GM18502 (cell line): ENCODE measurements around the gene CEP128.

Source experiments
- ATAC-seq: cut with Tn5 transposase; IDR thresholded peaks from one replicate; pipeline ENCODE4 v1.9.1; 2021; ENCODE audit warnings: mild to moderate bottlenecking; ENCODE audit not compliant: unreplicated experiment, poor library complexity

Gene CEP128

DNA sequence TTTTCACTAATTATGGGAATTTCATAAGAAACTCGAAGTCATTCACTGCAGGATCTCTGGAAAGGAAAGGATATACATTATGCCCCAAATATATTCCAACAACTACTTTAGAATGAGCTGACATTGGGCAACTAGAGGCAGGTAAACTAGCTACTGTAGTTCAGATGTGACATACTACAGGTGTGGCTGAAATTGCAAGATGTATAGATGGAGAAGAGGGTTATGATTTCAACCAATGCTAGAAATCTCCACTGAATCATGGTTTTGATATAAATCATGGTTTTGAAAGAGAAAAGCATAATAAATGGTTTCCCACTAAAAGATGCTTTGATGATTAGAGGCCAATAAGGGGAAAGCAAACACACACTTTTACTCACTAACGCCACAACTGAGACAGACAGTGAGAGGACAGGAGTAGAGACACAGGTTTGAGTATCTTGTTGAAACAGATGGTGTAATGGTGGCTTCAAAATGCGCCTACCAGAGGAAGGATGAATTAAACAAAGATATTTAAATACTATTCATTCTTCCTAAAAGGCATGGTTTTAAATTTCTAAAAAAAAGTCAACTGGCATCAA lies 434.2 kb downstream of the CEP128 start:
- no peak for ATAC-seq

DNA sequence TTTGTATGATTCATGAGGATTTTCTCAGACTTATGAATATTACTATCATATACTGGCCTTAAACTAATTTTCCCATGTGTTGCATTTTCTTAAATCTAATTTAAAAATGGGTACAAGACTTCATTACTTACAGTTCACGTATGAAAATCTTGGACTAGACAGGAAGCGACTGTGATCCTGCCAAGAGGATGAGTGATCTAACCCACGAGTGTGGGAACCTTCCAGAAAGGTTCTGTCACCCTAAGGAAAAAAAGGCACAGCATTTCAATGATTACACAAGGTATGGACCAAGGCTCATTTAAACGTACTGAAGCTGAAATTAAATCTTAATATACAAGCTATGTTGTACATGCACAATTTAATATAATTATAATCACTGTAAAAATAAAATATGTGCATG lies 436.8 kb downstream of the CEP128 start:
- no peak for ATAC-seq

DNA sequence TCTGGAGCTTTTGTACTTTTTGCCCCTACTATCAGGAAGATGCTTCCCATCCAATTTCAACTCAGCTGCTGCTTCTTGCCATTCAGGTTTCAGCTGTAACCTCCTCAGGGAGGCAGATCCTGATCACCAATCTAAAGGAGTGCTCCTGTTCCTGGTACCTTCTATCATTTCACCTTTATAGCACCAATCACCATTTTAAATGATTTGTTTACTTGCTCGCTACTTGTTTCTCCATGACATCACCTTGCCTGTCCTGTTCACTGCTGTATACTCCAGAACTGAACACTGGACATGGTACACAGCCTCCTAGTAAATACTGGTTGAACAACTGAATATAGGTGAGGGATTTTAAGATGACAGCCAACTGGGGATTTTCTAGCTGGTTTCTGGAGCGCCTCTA lies 443.0 kb downstream of the CEP128 start:
- no peak for ATAC-seq

DNA sequence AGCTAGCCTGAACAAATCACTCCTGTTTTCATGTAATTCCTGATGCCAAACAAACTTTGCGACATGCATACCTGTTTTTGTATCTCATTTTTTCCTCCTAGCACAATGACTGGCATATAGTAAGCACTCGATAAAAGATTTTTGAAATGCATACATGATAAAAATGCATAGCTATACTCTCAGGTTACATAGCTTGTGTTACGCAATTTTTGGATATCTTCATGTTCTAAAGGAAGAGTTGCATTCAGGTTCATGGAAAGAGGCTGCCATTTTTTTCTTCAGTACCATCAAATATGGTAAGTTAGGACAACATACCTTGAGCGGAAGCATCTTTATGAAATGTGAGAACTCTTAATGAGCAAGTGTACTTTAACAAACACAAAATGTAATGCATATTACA lies 445.4 kb downstream of the CEP128 start:
- ATAC-seq, result no peak

DNA sequence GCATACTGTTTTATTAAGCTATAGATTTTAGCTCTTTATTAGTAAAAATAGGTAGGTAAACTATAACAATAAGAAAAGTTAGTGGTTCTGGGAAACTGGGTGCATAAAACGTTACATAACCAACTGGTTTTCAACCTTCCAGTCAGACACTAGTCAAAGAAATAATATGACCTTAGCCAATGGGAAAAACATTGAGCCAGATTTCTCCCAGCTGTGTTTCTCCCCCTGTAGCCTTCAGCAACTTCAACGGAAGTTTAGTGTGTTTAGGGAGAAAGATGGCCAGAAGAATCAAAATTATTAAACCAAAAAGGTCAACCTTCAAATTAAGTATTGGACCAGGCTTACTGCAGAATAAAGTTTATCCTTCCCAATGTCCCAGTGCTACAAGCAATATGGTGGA lies 446.8 kb downstream of the CEP128 start:
- no peak for ATAC-seq

DNA sequence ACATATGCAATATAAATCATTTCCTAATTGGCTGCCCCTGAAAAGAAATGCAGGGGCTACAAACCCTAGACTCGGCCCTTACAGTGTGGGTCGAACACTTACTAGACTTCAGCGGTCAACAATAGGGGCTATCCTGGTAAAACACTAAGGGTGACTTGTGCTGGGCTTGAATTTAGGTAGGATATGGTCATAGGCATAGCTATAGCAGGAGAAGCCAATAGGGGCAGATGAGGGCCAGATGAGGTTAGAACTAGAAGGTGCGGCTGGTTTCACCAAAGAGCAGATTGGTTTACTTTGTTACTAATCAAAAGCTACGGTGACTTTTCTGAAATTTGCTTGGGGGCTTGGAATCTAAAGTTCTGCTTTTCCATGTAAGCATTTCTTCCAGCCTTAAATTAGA lies 447.9 kb downstream of the CEP128 start:
- no peak for ATAC-seq

DNA sequence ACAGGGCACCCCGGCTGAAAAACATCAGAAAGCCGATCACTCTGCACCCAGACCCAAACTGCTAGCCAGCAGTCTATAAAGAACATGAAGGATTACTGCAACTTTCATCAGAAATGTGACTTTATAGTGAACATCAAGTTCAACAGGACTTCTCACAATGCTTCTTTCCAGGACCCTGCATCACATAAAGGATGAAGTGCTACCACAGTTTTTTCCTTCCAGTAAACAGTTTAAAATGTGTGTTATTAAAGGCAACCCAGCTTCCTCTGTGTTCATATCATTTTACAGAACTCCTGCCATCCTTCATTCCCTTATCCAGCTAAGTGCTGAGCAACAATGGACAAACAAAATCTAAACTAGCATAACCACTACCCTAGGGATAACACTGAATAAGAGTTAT lies 449.9 kb downstream of the CEP128 start:
- no peak for ATAC-seq

DNA sequence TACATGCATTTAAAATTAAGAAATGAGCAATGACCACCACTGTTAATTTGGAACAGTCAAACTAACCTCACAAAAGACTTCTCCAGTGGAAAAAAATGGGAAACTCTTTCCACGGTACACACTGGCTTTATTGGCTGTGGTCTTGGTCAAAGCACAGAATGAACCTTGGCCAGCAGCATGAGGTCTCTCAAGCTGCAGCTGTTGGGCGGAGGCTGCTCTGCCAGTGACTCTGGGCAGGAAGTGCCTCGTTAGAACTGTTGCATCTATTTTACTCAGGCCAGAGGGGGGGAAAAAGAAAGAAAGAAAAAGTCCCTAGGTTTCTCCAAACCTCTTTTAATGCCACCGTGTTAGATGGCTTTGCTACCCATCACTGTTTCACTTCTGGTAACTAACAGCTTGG lies 450.4 kb downstream of the CEP128 start:
- ATAC-seq, result peak; percentile 86

DNA sequence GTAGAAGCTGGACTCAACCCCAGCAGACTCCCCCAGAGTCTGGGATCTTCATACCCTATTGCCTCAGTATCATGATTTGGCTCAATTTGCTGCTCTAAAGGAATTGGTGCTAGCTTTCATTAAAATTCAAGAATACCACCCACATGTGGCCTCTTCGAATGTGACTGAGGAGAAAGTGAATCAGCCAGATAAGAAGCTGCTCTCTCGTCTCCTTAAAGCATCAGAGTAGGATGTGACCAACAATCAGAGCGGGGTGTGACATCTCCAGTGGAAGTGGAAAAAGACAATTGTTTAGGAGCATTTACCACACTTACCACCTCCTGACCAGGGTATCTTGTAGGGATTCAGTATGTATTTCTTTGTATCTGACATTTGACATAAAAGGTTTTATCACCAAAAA lies 452.0 kb downstream of the CEP128 start:
- ATAC-seq, result no peak

DNA sequence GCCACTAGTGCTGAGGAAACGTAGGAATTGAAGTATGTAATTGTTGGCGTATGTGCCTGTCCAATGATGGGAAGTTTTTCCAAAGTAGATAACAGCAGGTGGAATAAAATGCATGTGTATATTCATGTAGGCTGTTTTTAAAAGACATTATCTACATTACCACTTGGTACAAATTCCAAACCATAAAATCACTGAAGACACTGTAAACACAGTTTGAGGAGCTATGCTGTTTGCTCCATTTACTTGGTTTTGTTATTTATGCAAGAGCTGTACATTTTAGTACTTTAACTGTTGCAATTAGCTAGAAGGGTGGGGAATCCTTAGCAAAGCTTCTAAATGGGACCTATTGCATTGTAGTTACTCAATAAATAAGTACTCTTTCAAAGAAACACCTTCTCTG lies 455.8 kb downstream of the CEP128 start:
- no peak for ATAC-seq

DNA sequence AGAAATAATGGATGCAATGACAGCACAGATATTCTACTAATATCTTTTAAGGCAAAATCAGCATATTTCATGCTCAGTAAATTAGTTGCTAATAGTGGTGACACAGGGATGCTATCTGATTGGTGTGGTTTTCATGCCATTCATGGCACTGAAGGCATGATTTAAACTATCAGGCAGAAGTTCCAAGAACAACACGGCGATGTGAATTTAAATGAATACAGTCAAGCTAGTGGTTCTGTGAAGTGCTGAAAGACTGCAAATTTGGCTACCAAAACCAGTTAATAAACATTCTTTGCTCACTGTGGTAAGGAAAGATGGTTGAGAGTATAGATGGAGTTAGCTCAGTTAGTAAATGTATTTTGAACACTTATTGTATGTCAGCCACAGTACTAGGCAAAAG lies 458.2 kb downstream of the CEP128 start:
- no peak for ATAC-seq

DNA sequence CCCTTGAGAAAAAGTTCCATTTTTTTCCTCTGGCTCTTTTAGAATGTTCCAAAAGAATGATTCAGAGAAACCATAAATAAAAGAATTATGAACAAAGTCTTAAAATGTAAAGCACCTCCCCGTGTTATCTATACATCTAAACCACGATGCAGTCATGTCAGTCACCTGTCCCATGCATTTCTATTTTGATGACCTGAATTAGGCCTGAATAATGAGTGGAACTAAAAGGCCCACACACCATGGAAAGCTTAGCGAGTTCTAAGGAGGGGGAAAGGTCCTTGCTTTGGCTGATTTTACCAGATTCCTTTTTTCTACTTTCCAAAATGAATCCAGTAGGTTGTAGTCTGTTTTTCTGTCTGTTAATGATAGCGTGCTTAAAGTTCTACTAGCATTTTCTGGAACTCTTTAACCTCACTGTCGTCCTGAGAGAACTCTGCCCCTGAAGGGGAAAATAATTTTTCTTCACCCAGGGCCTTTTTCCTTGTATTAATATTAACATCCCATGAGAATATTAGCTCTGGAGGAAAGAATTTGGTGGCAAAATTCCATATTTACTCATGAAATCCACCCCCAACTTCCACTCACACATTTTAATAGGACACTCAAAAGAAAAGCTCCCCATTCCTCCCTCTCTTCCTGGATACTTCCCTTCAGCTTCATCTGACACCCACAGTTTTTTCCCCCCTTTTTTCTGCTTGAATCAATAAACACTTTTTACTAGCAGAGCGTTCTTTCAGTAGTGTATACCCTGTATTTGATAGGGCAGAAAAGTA lies 464.0 kb downstream of the CEP128 start:
- ATAC-seq, result no peak

DNA sequence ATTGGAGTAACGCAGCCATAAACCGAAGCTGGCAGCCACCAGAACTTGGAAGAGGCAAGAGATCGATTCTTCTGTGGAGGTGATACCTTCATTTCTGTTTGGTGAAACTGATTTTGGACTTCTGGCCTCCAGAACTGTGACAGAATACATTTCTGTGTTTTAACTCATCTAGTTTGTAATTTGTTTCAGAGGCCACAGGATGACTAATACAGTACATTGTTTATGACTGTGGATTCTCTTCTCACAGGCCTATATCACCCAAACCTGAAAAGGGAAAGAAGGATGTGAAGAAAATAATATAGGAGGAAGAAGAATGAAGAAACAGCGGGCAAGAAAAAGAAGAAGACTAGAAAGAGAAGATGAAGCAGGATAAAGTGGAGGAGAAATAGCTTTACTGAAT lies 466.5 kb downstream of the CEP128 start:
- no peak for ATAC-seq

DNA sequence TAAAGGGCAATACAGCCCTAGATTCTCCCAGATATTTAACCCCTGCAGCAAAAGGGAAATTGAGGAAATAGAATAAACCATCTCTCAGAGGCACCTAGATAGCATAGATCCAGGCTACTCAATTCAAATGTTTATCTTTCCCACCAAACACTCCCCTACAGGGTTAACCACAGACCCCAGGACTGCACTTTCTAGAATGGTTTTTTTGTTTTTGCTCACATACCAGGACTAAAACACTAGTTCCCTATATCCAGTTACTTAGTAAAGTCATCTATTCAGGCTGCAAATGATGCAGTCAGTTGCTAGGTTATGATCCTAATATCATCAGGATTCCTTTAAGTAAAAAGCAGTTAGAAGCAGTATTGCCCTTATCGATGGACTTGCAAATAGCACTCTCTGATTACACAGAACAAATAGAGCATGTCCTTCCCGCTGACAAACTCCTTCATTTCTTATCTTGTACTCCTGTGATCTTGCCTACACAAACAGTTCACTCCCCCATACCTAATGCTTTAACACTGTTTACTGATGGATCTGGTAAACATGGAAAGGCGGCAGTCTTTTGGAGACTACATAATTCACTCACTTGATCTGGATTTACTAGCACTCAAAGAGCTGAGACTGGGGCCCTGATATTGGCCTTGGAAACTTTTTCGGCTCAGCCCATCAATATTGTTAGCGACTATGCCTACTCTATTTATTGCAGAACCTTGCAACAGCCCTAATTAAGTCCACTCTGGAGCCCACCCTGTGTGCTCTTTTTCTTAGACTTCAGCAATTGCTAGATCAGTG lies 473.0 kb downstream of the CEP128 start:
- no peak for ATAC-seq

DNA sequence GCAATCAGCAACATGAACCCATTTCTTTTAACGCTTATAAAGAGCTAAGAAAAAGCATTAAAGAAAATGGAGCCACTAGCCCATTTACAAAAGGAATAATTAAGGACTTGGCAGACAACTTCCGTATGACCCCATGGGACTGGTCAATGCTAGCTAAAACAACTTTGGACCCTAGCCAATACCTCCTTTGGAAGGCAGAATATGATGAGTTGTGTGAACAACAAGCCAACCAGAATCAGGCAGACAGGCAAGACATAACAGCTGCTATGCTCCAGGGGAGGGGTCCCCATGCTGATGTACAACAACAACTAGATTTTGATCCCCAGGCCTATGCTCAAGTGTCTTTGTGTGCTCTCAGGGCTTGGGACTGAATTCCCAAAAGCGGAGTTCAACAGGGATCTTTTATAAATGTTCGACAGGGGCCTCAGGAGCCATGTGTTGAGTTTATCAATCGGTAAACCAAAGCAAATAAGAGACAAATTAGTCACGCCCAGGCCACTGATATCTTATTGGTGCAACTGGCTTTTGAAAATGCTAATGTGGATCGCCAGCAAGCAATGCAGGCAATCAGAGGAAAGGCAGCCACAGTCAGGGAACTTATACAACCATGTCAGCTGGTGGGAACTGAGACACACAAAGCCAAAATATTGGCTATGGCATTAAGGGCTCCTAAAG lies 475.9 kb downstream of the CEP128 start:
- no peak for ATAC-seq

DNA sequence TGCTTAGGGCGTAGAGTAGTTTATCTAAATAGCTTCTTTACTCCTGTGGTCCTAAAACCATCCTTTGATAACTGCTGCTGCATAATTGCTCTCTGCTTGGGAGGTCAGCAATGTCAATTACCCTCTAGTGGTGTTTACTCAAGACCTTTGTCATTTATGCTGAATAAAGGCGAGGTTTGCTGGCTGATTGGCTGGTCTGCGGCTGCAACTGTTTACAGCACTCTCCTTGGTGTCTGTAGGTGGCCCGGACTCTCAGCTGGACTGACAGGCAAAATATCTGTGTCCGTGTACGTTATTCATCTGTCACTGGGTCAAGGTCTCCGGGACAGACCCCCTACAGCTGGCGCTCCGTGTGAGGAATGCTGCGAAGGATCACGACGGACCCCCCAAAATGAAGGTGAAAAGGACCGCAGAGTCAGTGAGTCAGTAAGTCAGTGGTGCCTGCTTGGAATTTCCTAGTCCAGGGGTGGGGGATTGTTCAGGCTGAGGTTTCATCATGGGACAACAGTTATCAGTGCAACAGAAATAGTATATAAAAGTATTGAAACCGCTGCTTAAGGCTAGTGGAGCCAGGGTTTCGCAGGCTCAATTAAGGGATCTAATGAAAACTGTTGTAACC lies 476.9 kb downstream of the CEP128 start:
- ATAC-seq, result no peak

DNA sequence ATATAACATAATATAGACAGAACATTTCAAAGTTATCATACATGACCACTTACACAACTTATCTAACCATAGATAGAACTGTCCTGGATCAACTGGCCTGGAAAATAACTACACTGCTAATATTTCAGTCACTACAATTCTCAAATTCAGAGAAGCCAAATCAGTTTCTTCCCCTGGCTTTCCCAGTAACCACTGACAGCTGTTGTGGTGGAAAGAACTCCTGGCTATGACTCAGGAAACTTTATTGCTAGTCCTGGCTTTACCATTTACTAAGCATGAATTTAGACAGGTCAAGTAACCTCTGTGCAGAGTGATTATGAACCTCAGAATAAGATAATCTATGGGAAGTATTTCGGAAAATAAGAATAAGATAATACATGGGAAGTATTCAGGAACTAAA lies 485.3 kb downstream of the CEP128 start:
- no peak for ATAC-seq

DNA sequence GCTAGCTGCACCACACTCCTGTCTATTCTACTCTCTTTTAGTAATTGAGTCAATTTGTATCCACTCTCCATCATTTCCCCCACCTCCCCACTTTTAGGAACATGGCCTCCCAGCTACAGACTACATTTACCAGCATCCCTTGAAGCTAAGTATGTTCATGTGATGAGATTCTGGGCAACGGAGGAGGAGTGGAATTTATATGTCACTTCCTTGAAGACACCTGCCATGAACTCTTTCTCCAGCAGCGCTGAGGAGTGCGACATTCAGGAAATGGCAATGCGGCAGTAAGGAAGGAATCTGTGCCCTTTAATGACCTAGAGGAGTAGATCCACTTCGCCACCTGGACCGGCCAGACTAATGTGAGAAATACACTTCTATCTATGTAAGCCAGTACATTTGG lies 486.5 kb downstream of the CEP128 start:
- no peak for ATAC-seq

DNA sequence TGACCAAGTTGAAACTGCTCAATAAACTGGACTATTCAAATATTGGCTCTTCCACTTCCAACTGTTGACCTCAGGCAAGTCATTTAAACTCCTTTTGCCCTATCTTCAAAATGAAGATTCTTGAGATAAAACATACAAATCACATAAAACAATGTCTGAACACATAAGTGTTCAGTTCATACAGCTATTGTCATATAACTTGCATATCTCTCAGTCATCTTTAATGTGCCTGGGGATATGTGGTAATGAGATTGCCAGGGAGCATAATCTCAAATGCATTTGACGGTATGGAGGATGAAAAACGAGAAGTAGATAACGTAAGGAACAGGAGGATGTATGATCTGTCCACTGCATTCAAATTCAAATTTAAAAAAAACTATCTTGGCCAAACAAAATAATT lies 493.3 kb downstream of the CEP128 start:
- no peak for ATAC-seq

DNA sequence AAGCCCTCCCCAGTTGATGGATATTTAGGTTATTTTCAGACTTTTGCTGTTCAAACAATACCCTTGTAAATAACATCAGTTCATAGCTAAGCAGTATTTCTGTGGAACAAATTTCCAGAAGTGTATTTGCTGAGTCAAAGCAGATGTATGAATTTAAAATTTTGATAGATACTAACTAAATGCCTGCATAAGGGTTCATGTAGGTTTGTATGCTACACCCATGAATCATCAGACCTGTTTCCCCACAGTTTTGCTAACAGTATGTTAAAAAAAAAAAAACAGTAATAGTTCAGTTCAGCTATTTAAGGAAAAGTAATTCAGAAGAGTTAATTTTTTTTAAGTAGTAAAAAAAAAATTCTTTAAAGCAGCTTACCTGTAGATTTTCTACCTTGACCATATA lies 494.1 kb downstream of the CEP128 start:
- ATAC-seq, result no peak
